NOMO-1 treated with dmso at 0.1 percent for 144 hours (cell line): ENCODE data around the gene MMD.
"Not testable (repeated sequence)": the region's sequence is repeated elsewhere in the genome, so short reads cannot be mapped to it uniquely, and the experiment has no call there.

ENCODE experiments used
- DNase-seq: peaks from one replicate; lab custom pipeline; 2025; ENCODE audit not compliant: unreplicated experiment; lab: John Stamatoyannopoulos, UW

Gene MMD

GRCh38 chr17:55421179-55421934 lies at the start of gene MMD:
MMD (minus strand) TSS chr17:55421835; CDS start chr17:55421695, 140 bp downstream.
- DNase-seq, result no peak

- DNase-seq, result no peak
Observed at GRCh38 chr17:55466671-55467070, 45.0 kb upstream of the MMD start.

- not testable (repeated sequence) for DNase-seq
Observed at GRCh38 chr17:55465771-55466170, 44.1 kb upstream of the MMD start.

GRCh38 chr17:55463600-55463999 lies 42.0 kb upstream of the MMD start:
- DNase-seq, result no peak

- DNase-seq, result no peak
Observed at GRCh38 chr17:55462711-55463110, 41.1 kb upstream of the MMD start.

GRCh38 chr17:55462234-55462633 lies 40.6 kb upstream of the MMD start:
- no peak for DNase-seq

GRCh38 chr17:55458978-55459377 lies 37.3 kb upstream of the MMD start:
- no peak for DNase-seq

GRCh38 chr17:55458287-55458900 lies 36.8 kb upstream of the MMD start:
- DNase-seq, result no peak

GRCh38 chr17:55456307-55457240 lies 34.9 kb upstream of the MMD start:
- DNase-seq, result no peak

GRCh38 chr17:55454906-55455474 lies 33.4 kb upstream of the MMD start:
- DNase-seq, result no peak

GRCh38 chr17:55453839-55454557 lies 32.4 kb upstream of the MMD start:
- no peak for DNase-seq

GRCh38 chr17:55452139-55452790 lies 30.6 kb upstream of the MMD start:
- DNase-seq, result no peak

GRCh38 chr17:55451758-55452138 lies 30.1 kb upstream of the MMD start:
- no peak for DNase-seq

- DNase-seq, result no peak
Observed at GRCh38 chr17:55451203-55451641, 29.6 kb upstream of the MMD start.

- DNase-seq, result no peak
Observed at GRCh38 chr17:55450232-55450825, 28.7 kb upstream of the MMD start.

GRCh38 chr17:55448681-55449080 lies 27.0 kb upstream of the MMD start:
- DNase-seq, result no peak

GRCh38 chr17:55446581-55447205 lies 25.1 kb upstream of the MMD start:
- DNase-seq, result no peak

- not testable (repeated sequence) for DNase-seq
Observed at GRCh38 chr17:55446004-55446403, 24.4 kb upstream of the MMD start.
